ENCODE data around the gene PIK3C2A. TPM values are rescaled to one million over a fixed set of nuclear protein-coding genes. Genes with fewer than 3 reads are reported as not detected.

Gene PIK3C2A
- total RNA-seq, 2 donors from 2014 or later, result 108 to 109 TPM

GRCh38 chr11:17238377-17238776 is 30.6 kb upstream of the PIK3C2A start:
- Histone ChIP-seq H3K4me1 (ENCODE audit: control insufficient read depth, insufficient read depth, low read length) (no peaks in the 10 kb centered on the region), H3K9me3 (ENCODE audit: control insufficient read depth, low read length) (no peaks in the 10 kb centered on the region), H3K36me3 (ENCODE audit: control insufficient read depth, insufficient read depth, low read length) (no peaks in the 10 kb centered on the region), H3K9ac (ENCODE audit: extremely low read depth, low read length, poor library complexity, severe bottlenecking) (no peak overlapping the region), H3K27me3 (ENCODE audit: control insufficient read depth, insufficient read depth, low read length, poor library complexity, severe bottlenecking) (no peaks in the 10 kb centered on the region), H3K27ac (ENCODE audit: low read depth, low read length) (no peak overlapping the region), H3K4me3 (ENCODE audit: low read length) (no peak overlapping the region)
- Mint-ChIP-seq H3K27me3 (ENCODE audit: insufficient read depth) (no peaks in the 10 kb centered on the region), H3K36me3 (ENCODE audit: low read depth) (no peaks in the 10 kb centered on the region), H3K9me3 (no peaks in the 10 kb centered on the region), H3K4me1 (no peaks in the 10 kb centered on the region), H3K4me3 (no peak overlapping the region), H3K27ac (no peak overlapping the region)
- TF ChIP-seq, protein P1, sequence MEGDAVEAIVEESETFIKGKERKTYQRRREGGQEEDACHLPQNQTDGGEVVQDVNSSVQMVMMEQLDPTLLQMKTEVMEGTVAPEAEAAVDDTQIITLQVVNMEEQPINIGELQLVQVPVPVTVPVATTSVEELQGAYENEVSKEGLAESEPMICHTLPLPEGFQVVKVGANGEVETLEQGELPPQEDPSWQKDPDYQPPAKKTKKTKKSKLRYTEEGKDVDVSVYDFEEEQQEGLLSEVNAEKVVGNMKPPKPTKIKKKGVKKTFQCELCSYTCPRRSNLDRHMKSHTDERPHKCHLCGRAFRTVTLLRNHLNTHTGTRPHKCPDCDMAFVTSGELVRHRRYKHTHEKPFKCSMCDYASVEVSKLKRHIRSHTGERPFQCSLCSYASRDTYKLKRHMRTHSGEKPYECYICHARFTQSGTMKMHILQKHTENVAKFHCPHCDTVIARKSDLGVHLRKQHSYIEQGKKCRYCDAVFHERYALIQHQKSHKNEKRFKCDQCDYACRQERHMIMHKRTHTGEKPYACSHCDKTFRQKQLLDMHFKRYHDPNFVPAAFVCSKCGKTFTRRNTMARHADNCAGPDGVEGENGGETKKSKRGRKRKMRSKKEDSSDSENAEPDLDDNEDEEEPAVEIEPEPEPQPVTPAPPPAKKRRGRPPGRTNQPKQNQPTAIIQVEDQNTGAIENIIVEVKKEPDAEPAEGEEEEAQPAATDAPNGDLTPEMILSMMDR (conservative IDR thresholded peaks at IDR 0.05), result no peak
- WGBS, 2 experiments (ENCODE audit: insufficient coverage in 1 of 2, insufficient read length in 1 of 2), result 91 to 97% methylated on average over 3 of the region's 3 CpGs
- DNase-seq, result no peak

DNA sequence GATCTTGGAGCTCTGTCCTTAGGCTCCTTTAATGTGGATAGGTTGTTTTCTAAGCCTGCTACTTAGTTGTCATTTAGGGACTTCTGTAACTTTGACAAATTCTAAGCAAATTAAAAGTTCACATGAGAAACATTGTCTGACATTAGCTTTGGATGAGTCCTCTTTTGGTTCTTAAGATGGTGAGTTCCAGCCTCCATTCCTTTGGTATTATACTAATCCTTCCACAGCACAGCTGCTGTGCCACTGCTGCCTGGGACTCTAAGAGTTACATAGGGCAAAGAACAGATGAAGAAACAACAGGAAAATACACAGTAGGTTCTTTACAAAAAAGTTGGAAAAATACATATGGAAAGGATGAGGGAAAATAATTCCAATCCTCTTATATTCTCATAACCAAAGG is 25.3 kb upstream of the PIK3C2A start:
- TF ChIP-seq, protein P1 (conservative IDR thresholded peaks at IDR 0.05), result no peak
- Histone ChIP-seq H3K9me3 (ENCODE audit: control insufficient read depth, low read length) (no peaks in the 10 kb centered on the region), H3K27ac (ENCODE audit: low read depth, low read length) (no peak overlapping the region), H3K36me3 (ENCODE audit: control insufficient read depth, insufficient read depth, low read length) (no peaks in the 10 kb centered on the region), H3K9ac (ENCODE audit: extremely low read depth, low read length, poor library complexity, severe bottlenecking) (no peak overlapping the region), H3K4me3 (ENCODE audit: low read length) (no peak overlapping the region), H3K27me3 (ENCODE audit: control insufficient read depth, insufficient read depth, low read length, poor library complexity, severe bottlenecking) (no peaks in the 10 kb centered on the region), H3K4me1 (ENCODE audit: control insufficient read depth, insufficient read depth, low read length) (no peaks in the 10 kb centered on the region)
- no peaks in the 10 kb centered on the region for H3K9me3 Mint-ChIP-seq
- no peak overlapping the region for H3K4me3 Mint-ChIP-seq
- H3K27ac Mint-ChIP-seq, result no peak overlapping the region
- no peaks in the 10 kb centered on the region for H3K4me1 Mint-ChIP-seq
- no peaks in the 10 kb centered on the region for H3K27me3 Mint-ChIP-seq (ENCODE audit: insufficient read depth)
- no peaks in the 10 kb centered on the region for H3K36me3 Mint-ChIP-seq (ENCODE audit: low read depth)
- no peak for DNase-seq

- Histone ChIP-seq H3K9ac (ENCODE audit: extremely low read depth, low read length, poor library complexity, severe bottlenecking) (no peak overlapping the region), H3K4me1 (ENCODE audit: control insufficient read depth, insufficient read depth, low read length) (no peaks in the 10 kb centered on the region), H3K4me3 (ENCODE audit: low read length) (no peak overlapping the region), H3K9me3 (ENCODE audit: control insufficient read depth, low read length) (no peaks in the 10 kb centered on the region), H3K36me3 (ENCODE audit: control insufficient read depth, insufficient read depth, low read length) (no peaks in the 10 kb centered on the region), H3K27me3 (ENCODE audit: control insufficient read depth, insufficient read depth, low read length, poor library complexity, severe bottlenecking) (no peaks in the 10 kb centered on the region), H3K27ac (ENCODE audit: low read depth, low read length) (no peak overlapping the region)
- H3K27ac Mint-ChIP-seq, result no peak overlapping the region
- H3K27me3 Mint-ChIP-seq (ENCODE audit: insufficient read depth), result no peaks in the 10 kb centered on the region
- H3K4me3 Mint-ChIP-seq, result no peak overlapping the region
- DNase-seq, result no peak
- H3K9me3 Mint-ChIP-seq, result no peaks in the 10 kb centered on the region
- H3K4me1 Mint-ChIP-seq, result no peaks in the 10 kb centered on the region
- TF ChIP-seq, protein P1 (conservative IDR thresholded peaks at IDR 0.05), result no peak
- WGBS, 2 experiments (ENCODE audit: insufficient coverage in 1 of 2, insufficient read length in 1 of 2), result 90 to 93% methylated on average over 2 to 3 of the region's 3 CpGs
- peaks cover 2% of the 10 kb centered on the region for H3K36me3 Mint-ChIP-seq (ENCODE audit: low read depth)
These were observed 23.4 kb upstream of the PIK3C2A start for GRCh38 chr11:17230867-17231851.

All from endodermal cell (in vitro differentiated cells).